Smooth muscle cell (in vitro differentiated cells): ENCODE data around the gene SMKR1. TPM values are rescaled to one million over a fixed set of nuclear protein-coding genes. Genes with fewer than 3 reads are reported as not detected.
"Not testable (repeated sequence)": the region's sequence is repeated elsewhere in the genome, so short reads cannot be mapped to it uniquely, and the experiment has no call there.

Experiments used
- DNase-seq: peaks from one replicate; lab custom pipeline; 2025; ENCODE audit not compliant: unreplicated experiment; lab: John Stamatoyannopoulos, UW
- H2AFZ ChIP-seq: fragments of 200-600 bp; sonication (generic); 2 replicates; pipeline ENCODE4 v1.6.0; 2016; ENCODE audit warnings: antibody characterized with exemption, low read depth, mild to moderate bottlenecking
- H3F3A ChIP-seq: fragments of 200-600 bp; sonication (generic); 2 replicates; pipeline ENCODE4 v1.6.0; 2017; ENCODE audit warnings: antibody characterized with exemption, low read depth
- H3K27ac ChIP-seq: fragments of 200-600 bp; sonication (generic); 2 replicates; pipeline ENCODE4 v1.5.1; 2016; ENCODE audit warnings: low read depth, mild to moderate bottlenecking
- H3K27me3 ChIP-seq: fragments of 200-600 bp; sonication (generic); 2 replicates; pipeline ENCODE4 v1.6.1; 2016; ENCODE audit warnings: low read depth, mild to moderate bottlenecking
- H3K36me3 ChIP-seq: fragments of 200-600 bp; sonication (generic); 2 replicates; pipeline ENCODE4 v1.5.1; 2016; ENCODE audit warnings: low read depth
- H3K4me1 ChIP-seq: fragments of 200-600 bp; sonication (generic); 2 replicates; pipeline ENCODE4 v1.5.1; 2016; ENCODE audit warnings: low read depth
- H3K4me2 ChIP-seq: fragments of 200-600 bp; sonication (generic); 2 replicates; pipeline ENCODE4 v1.6.0; 2016; ENCODE audit warnings: mild to moderate bottlenecking
- H3K4me3 ChIP-seq: fragments of 200-600 bp; sonication (generic); 2 replicates; pipeline ENCODE4 v1.5.1; 2016; ENCODE audit warnings: mild to moderate bottlenecking
- H3K79me2 ChIP-seq: fragments of 200-600 bp; sonication (generic); 2 replicates; pipeline ENCODE4 v1.6.0; 2016; ENCODE audit warnings: low read depth, mild to moderate bottlenecking
- H3K9ac ChIP-seq: fragments of 200-600 bp; sonication (generic); 2 replicates; pipeline ENCODE4 v1.6.0; 2016; ENCODE audit warnings: low read depth
- H3K9me3 ChIP-seq: fragments of 200-600 bp; sonication (generic); replicated peaks from 2 replicates; pipeline ENCODE4 v1.5.1; 2016; ENCODE audit warnings: low read depth
- H4K20me1 ChIP-seq: fragments of 200-600 bp; sonication (generic); 2 replicates; pipeline ENCODE4 v1.6.0; 2016; ENCODE audit warnings: low read depth
- CTCF ChIP-seq: fragments of 200-600 bp; sonication (generic); IDR thresholded peaks from 2 replicates; pipeline ENCODE4 v1.5.1; 2017; ENCODE audit warnings: borderline replicate concordance, mild to moderate bottlenecking, antibody characterized with exemption; ENCODE audit not compliant: insufficient read depth, poor library complexity, severe bottlenecking
- WGBS: methylation state at CpG from one replicate; pipeline ENCODE4 v1.1.7; 2016; ENCODE audit warnings: low lambda C conversion rate; 5-methylcytosine and 5-hydroxymethylcytosine counted together
- polyA plus RNA-seq: library from polyadenylated mRNA; unstranded; fragments of >200 nt; fragmentation: Nextera tagmentation; extraction: Ambion mirVana; gene quantifications from 2 replicates; pipeline ENCODE4 v1.2.1, GENCODE V29; 2016
- total RNA-seq: library from RNA; depleted of rRNA; stranded (reverse); fragments of >200 nt; gene quantifications from 2 replicates; pipeline ENCODE4 v1.2.3, GENCODE V29; 2014

The SMKR1 gene
- total and polyA plus RNA-seq, 2 experiments from 2014 or later: not detected

GRCh38 chr7:129480674-129481363, 21.5 kb upstream of the SMKR1 start:
- H3K79me2 ChIP-seq: no peaks in the 10 kb centered on the region
- TF ChIP-seq CTCF: no peak
- no peaks in the 10 kb centered on the region for H3K27me3 ChIP-seq
- H3K9ac ChIP-seq: no peak overlapping the region
- H4K20me1 ChIP-seq: no peaks in the 10 kb centered on the region
- H3K4me1 ChIP-seq: no peaks in the 10 kb centered on the region
- H3K4me3 ChIP-seq: no peak overlapping the region
- no peak overlapping the region for H2AFZ ChIP-seq
- H3K36me3 ChIP-seq: no peaks in the 10 kb centered on the region
- H3F3A ChIP-seq: no peaks in the 10 kb centered on the region
- WGBS: 80% methylated on average over 6 of the region's 6 CpGs
- no peak overlapping the region for H3K4me2 ChIP-seq
- no peak overlapping the region for H3K27ac ChIP-seq
- DNase-seq: no peak
- H3K9me3 ChIP-seq: no peaks in the 10 kb centered on the region

- H3K27ac ChIP-seq, H3K9me3 ChIP-seq, H3K4me3 ChIP-seq, DNase-seq, H3K4me2 ChIP-seq, H3F3A ChIP-seq, H3K36me3 ChIP-seq, H3K4me1 ChIP-seq, H3K79me2 ChIP-seq, H3K9ac ChIP-seq, H4K20me1 ChIP-seq, H2AFZ ChIP-seq, H3K27me3 ChIP-seq: not testable (repeated sequence)
- 97% methylated on average over 6 of the region's 6 CpGs for WGBS
Observed at GRCh38 chr7:129481376-129481775, 21.0 kb upstream of the SMKR1 start.

- DNase-seq: no peak
- H3K27ac ChIP-seq: no peak overlapping the region
- H3K4me2 ChIP-seq: no peak overlapping the region
- H3K9ac ChIP-seq: no peak overlapping the region
- no peaks in the 10 kb centered on the region for H3K36me3 ChIP-seq
- H3F3A ChIP-seq: no peaks in the 10 kb centered on the region
- no peak overlapping the region for H2AFZ ChIP-seq
- no peaks in the 10 kb centered on the region for H3K9me3 ChIP-seq
- H3K79me2 ChIP-seq: no peaks in the 10 kb centered on the region
- TF ChIP-seq CTCF: no peak
- H4K20me1 ChIP-seq: no peaks in the 10 kb centered on the region
- no peaks in the 10 kb centered on the region for H3K4me1 ChIP-seq
- no peak overlapping the region for H3K4me3 ChIP-seq
- 96% methylated on average over 8 of the region's 8 CpGs for WGBS
- no peaks in the 10 kb centered on the region for H3K27me3 ChIP-seq
Observed at GRCh38 chr7:129482781-129483180, 19.6 kb upstream of the SMKR1 start.

GRCh38 chr7:129489491-129489890, 12.8 kb upstream of the SMKR1 start:
- H3K27ac ChIP-seq: no peak overlapping the region
- no peaks in the 10 kb centered on the region for H4K20me1 ChIP-seq
- no peaks in the 10 kb centered on the region for H3F3A ChIP-seq
- no peak overlapping the region for H2AFZ ChIP-seq
- no peak overlapping the region for H3K9ac ChIP-seq
- no peaks in the 10 kb centered on the region for H3K4me1 ChIP-seq
- H3K9me3 ChIP-seq: no peaks in the 10 kb centered on the region
- H3K79me2 ChIP-seq: no peaks in the 10 kb centered on the region
- no peak for TF ChIP-seq CTCF
- H3K36me3 ChIP-seq: no peaks in the 10 kb centered on the region
- H3K27me3 ChIP-seq: no peaks in the 10 kb centered on the region
- 44% methylated on average over 3 of the region's 3 CpGs for WGBS
- H3K4me3 ChIP-seq: no peak overlapping the region
- no peak overlapping the region for H3K4me2 ChIP-seq
- DNase-seq: no peak
